ENCODE measurements around the gene RNF222. TPM values are rescaled to one million over a fixed set of nuclear protein-coding genes. Genes with fewer than 3 reads are reported as not detected.

The RNF222 gene
- total and polyA plus RNA-seq, 2 experiments from 2014 or later: 0.07 TPM; not detected in 1

DNA sequence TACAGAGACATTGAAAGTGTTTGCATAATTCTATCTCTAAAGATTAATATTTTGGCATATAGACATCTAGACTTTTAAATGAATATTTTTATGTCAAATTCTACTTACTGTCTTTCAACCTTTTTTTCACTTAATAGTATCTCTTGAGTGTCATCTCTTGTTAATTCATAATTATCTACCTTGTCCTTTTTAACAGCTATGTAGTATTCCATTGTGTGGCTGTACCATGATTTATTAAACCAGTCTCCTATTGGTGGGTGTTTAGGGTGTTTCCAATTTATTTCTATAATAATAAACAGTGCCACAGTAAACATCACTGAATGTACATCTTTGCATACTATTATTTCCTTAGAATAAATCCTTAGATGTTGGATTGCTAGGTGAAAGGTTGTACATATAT, 16.3 kb upstream of the RNF222 start:
- no peaks in the 10 kb centered on the region for H4K20me1 ChIP-seq (replicated peaks; ENCODE audit: insufficient read depth)
- no peak overlapping the region for H3K27ac ChIP-seq (ENCODE audit: low read depth)
- Mint-ChIP-seq H3K27me3 (ENCODE audit: insufficient read depth, low read depth, poor library complexity) (peaks cover 10% of the 10 kb centered on the region), H3K9me3 (no peaks in the 10 kb centered on the region), H3K4me1 (no peaks in the 10 kb centered on the region), H3K4me3 (no peak overlapping the region), H3K27ac (no peak overlapping the region), H3K36me3 (ENCODE audit: low read depth) (no peaks in the 10 kb centered on the region)
- no peaks in the 10 kb centered on the region for H3F3A ChIP-seq (replicated peaks; ENCODE audit: low read depth)
- DNase-seq (ENCODE audit: low spot score) (no peak), ATAC-seq (no peak)
- TF ChIP-seq, protein P1, sequence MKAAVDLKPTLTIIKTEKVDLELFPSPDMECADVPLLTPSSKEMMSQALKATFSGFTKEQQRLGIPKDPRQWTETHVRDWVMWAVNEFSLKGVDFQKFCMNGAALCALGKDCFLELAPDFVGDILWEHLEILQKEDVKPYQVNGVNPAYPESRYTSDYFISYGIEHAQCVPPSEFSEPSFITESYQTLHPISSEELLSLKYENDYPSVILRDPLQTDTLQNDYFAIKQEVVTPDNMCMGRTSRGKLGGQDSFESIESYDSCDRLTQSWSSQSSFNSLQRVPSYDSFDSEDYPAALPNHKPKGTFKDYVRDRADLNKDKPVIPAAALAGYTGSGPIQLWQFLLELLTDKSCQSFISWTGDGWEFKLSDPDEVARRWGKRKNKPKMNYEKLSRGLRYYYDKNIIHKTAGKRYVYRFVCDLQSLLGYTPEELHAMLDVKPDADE (IDR thresholded peaks at IDR 0.05): no peak
- TF ChIP-seq EZH2phosphoT487 (IDR thresholded peaks at IDR 0.05; ENCODE audit: unreplicated experiment) (no peak), EZH2 (IDR thresholded peaks at IDR 0.05; ENCODE audit: low read depth, unreplicated experiment) (no peak), ZNF331 (CRISPR knock-in tag; IDR thresholded peaks at IDR 0.05; ENCODE audit: low read depth) (no peak)
- TF ChIP-seq, protein P2, sequence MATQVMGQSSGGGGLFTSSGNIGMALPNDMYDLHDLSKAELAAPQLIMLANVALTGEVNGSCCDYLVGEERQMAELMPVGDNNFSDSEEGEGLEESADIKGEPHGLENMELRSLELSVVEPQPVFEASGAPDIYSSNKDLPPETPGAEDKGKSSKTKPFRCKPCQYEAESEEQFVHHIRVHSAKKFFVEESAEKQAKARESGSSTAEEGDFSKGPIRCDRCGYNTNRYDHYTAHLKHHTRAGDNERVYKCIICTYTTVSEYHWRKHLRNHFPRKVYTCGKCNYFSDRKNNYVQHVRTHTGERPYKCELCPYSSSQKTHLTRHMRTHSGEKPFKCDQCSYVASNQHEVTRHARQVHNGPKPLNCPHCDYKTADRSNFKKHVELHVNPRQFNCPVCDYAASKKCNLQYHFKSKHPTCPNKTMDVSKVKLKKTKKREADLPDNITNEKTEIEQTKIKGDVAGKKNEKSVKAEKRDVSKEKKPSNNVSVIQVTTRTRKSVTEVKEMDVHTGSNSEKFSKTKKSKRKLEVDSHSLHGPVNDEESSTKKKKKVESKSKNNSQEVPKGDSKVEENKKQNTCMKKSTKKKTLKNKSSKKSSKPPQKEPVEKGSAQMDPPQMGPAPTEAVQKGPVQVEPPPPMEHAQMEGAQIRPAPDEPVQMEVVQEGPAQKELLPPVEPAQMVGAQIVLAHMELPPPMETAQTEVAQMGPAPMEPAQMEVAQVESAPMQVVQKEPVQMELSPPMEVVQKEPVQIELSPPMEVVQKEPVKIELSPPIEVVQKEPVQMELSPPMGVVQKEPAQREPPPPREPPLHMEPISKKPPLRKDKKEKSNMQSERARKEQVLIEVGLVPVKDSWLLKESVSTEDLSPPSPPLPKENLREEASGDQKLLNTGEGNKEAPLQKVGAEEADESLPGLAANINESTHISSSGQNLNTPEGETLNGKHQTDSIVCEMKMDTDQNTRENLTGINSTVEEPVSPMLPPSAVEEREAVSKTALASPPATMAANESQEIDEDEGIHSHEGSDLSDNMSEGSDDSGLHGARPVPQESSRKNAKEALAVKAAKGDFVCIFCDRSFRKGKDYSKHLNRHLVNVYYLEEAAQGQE (IDR thresholded peaks at IDR 0.05; ENCODE audit: unreplicated experiment): no peak
- TF ChIP-seq, protein P3, sequence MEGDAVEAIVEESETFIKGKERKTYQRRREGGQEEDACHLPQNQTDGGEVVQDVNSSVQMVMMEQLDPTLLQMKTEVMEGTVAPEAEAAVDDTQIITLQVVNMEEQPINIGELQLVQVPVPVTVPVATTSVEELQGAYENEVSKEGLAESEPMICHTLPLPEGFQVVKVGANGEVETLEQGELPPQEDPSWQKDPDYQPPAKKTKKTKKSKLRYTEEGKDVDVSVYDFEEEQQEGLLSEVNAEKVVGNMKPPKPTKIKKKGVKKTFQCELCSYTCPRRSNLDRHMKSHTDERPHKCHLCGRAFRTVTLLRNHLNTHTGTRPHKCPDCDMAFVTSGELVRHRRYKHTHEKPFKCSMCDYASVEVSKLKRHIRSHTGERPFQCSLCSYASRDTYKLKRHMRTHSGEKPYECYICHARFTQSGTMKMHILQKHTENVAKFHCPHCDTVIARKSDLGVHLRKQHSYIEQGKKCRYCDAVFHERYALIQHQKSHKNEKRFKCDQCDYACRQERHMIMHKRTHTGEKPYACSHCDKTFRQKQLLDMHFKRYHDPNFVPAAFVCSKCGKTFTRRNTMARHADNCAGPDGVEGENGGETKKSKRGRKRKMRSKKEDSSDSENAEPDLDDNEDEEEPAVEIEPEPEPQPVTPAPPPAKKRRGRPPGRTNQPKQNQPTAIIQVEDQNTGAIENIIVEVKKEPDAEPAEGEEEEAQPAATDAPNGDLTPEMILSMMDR (conservative IDR thresholded peaks at IDR 0.05; ENCODE audit: low read depth in 2 of 2): no peak
- no peaks in the 10 kb centered on the region for H3K36me3 ChIP-seq (ENCODE audit: insufficient read depth)
- H3K9me2 ChIP-seq (ENCODE audit: insufficient read depth): no peaks in the 10 kb centered on the region
- no peaks in the 10 kb centered on the region for H3K79me2 ChIP-seq (replicated peaks; ENCODE audit: insufficient read depth)
- H3K27me3 ChIP-seq (ENCODE audit: insufficient read depth): no peaks in the 10 kb centered on the region
- H3K4me3 ChIP-seq: no peak overlapping the region
- 0 out of 2 replicates have a peak, but pooled peaks cover 3% of the 10 kb centered on the region for H3K4me1 ChIP-seq (ENCODE audit: insufficient read depth)
- H2AFZ ChIP-seq: no peak overlapping the region
- no peak overlapping the region for H3K4me2 ChIP-seq

DNA sequence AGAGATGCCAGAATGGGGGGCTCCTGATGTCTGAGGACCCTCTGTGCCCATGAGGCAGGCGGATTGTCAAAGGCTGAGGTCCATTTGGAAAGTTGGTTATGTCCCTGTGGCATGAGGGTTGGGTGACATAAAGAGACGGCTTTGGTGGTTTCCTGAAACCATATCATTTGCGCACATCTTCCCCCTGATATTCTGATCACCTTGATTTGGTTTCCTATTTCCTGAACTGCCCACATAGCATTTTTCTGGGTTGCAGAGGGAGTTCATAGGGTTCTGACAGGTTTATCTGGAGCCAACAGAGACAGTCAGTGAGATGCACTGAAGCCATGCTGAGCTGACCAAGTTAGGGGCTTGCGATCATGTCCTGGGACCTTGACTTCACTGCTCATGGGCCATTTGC, 15.7 kb upstream of the RNF222 start:
- H4K20me1 ChIP-seq (replicated peaks; ENCODE audit: insufficient read depth): no peaks in the 10 kb centered on the region
- ATAC-seq (no peak), DNase-seq (ENCODE audit: low spot score) (no peak)
- Mint-ChIP-seq H3K9me3 (no peaks in the 10 kb centered on the region), H3K27ac (no peak overlapping the region), H3K4me1 (peaks cover 4% of the 10 kb centered on the region; the same call in 2 of the 3 replicates), H3K36me3 (ENCODE audit: low read depth) (no peaks in the 10 kb centered on the region), H3K4me3 (no peak overlapping the region), H3K27me3 (ENCODE audit: insufficient read depth, low read depth, poor library complexity) (peaks cover 13% of the 10 kb centered on the region)
- no peak overlapping the region for H2AFZ ChIP-seq
- no peaks in the 10 kb centered on the region for H3K9me2 ChIP-seq (ENCODE audit: insufficient read depth)
- H3K4me1 ChIP-seq (ENCODE audit: insufficient read depth): peaks cover 6% of the 10 kb centered on the region; the same call in 1 of the 2 replicates
- H3F3A ChIP-seq (replicated peaks; ENCODE audit: low read depth): no peaks in the 10 kb centered on the region
- H3K4me2 ChIP-seq: no peak overlapping the region
- no peak overlapping the region for H3K27ac ChIP-seq (ENCODE audit: low read depth)
- H3K36me3 ChIP-seq (ENCODE audit: insufficient read depth): no peaks in the 10 kb centered on the region
- H3K4me3 ChIP-seq: no peak overlapping the region
- H3K79me2 ChIP-seq (replicated peaks; ENCODE audit: insufficient read depth): no peaks in the 10 kb centered on the region
- H3K27me3 ChIP-seq (ENCODE audit: insufficient read depth): no peaks in the 10 kb centered on the region
- no peak for TF ChIP-seq JUNB (IDR thresholded peaks at IDR 0.05; ENCODE audit: unreplicated experiment)
- TF ChIP-seq, protein P4, sequence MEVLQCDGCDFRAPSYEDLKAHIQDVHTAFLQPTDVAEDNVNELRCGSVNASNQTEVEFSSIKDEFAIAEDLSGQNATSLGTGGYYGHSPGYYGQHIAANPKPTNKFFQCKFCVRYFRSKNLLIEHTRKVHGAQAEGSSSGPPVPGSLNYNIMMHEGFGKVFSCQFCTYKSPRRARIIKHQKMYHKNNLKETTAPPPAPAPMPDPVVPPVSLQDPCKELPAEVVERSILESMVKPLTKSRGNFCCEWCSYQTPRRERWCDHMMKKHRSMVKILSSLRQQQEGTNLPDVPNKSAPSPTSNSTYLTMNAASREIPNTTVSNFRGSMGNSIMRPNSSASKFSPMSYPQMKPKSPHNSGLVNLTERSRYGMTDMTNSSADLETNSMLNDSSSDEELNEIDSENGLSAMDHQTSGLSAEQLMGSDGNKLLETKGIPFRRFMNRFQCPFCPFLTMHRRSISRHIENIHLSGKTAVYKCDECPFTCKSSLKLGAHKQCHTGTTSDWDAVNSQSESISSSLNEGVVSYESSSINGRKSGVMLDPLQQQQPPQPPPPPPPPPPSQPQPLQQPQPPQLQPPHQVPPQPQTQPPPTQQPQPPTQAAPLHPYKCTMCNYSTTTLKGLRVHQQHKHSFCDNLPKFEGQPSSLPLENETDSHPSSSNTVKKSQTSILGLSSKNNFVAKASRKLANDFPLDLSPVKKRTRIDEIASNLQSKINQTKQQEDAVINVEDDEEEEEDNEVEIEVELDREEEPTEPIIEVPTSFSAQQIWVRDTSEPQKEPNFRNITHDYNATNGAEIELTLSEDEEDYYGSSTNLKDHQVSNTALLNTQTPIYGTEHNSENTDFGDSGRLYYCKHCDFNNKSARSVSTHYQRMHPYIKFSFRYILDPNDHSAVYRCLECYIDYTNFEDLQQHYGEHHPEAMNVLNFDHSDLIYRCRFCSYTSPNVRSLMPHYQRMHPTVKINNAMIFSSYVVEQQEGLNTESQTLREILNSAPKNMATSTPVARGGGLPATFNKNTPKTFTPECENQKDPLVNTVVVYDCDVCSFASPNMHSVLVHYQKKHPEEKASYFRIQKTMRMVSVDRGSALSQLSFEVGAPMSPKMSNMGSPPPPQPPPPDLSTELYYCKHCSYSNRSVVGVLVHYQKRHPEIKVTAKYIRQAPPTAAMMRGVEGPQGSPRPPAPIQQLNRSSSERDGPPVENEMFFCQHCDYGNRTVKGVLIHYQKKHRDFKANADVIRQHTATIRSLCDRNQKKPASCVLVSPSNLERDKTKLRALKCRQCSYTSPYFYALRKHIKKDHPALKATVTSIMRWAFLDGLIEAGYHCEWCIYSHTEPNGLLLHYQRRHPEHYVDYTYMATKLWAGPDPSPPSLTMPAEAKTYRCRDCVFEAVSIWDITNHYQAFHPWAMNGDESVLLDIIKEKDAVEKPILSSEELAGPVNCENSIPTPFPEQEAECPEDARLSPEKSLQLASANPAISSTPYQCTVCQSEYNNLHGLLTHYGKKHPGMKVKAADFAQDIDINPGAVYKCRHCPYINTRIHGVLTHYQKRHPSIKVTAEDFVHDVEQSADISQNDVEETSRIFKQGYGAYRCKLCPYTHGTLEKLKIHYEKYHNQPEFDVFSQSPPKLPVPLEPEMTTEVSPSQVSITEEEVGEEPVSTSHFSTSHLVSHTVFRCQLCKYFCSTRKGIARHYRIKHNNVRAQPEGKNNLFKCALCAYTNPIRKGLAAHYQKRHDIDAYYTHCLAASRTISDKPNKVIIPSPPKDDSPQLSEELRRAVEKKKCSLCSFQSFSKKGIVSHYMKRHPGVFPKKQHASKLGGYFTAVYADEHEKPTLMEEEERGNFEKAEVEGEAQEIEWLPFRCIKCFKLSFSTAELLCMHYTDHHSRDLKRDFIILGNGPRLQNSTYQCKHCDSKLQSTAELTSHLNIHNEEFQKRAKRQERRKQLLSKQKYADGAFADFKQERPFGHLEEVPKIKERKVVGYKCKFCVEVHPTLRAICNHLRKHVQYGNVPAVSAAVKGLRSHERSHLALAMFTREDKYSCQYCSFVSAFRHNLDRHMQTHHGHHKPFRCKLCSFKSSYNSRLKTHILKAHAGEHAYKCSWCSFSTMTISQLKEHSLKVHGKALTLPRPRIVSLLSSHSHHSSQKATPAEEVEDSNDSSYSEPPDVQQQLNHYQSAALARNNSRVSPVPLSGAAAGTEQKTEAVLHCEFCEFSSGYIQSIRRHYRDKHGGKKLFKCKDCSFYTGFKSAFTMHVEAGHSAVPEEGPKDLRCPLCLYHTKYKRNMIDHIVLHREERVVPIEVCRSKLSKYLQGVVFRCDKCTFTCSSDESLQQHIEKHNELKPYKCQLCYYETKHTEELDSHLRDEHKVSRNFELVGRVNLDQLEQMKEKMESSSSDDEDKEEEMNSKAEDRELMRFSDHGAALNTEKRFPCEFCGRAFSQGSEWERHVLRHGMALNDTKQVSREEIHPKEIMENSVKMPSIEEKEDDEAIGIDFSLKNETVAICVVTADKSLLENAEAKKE (CRISPR knock-in tag; IDR thresholded peaks at IDR 0.05): no peak
- TF ChIP-seq CREB1 (CRISPR knock-in tag; IDR thresholded peaks at IDR 0.05; ENCODE audit: low read depth): no peak

Measured in GM23338 (cell line).